HEK293T (cell line): ENCODE data around the gene FCGBP.

Experiments used
- CTCF ChIA-PET: fragments of 350-600 bp; formaldehyde crosslinking; extraction: SDS; loops from one replicate; lab custom pipeline; 2021; ENCODE audit warnings: antibody characterized with exemption, inconsistent platforms; lab: Yijun Ruan, JAX
- POLR2A ChIA-PET: fragments of 350-600 bp; formaldehyde crosslinking; extraction: SDS; loops from one replicate; lab custom pipeline; 2020; ENCODE audit warnings: antibody characterized with exemption, inconsistent platforms; lab: Yijun Ruan, JAX
- DNase-seq: peaks from one replicate; pipeline ENCODE4 v3.0.0; 2012; ENCODE audit warnings: mixed read lengths; ENCODE audit errors: extremely low spot score
- ARNT ChIP-seq: fragments of 450-650 bp; IDR thresholded peaks from 2 replicates; pipeline ENCODE4 v1.6.1; 2017; ENCODE audit warnings: mild to moderate bottlenecking
- BHLHE40 ChIP-seq: fragments of 450-650 bp; IDR thresholded peaks from 2 replicates; pipeline ENCODE4 v1.6.1; 2016; ENCODE audit warnings: mild to moderate bottlenecking, moderate library complexity, borderline replicate concordance
- CTBP1 ChIP-seq: fragments of 450-650 bp; IDR thresholded peaks from 2 replicates; pipeline ENCODE4 v1.6.1; 2016; ENCODE audit warnings: borderline replicate concordance
- ELF4 ChIP-seq: fragments of 450-650 bp; IDR thresholded peaks from 2 replicates; pipeline ENCODE4 v1.6.1; 2017; ENCODE audit warnings: antibody characterized with exemption
- FOXA1 ChIP-seq: fragments of 450-650 bp; IDR thresholded peaks from 2 replicates; pipeline ENCODE4 v1.6.1; 2016; ENCODE audit warnings: mild to moderate bottlenecking
- FOXK2 ChIP-seq: fragments of 450-650 bp; IDR thresholded peaks from 2 replicates; pipeline ENCODE4 v1.6.1; 2016; ENCODE audit warnings: mild to moderate bottlenecking
- FOXM1 ChIP-seq: fragments of 450-650 bp; IDR thresholded peaks from 2 replicates; pipeline ENCODE4 v1.6.1; 2017; ENCODE audit warnings: mild to moderate bottlenecking, borderline replicate concordance
- HDGF ChIP-seq: fragments of 450-650 bp; IDR thresholded peaks from 2 replicates; pipeline ENCODE4 v1.6.1; 2017; ENCODE audit warnings: antibody characterized with exemption, borderline replicate concordance
- L3MBTL2 ChIP-seq: fragments of 450-650 bp; conservative IDR thresholded peaks from 2 replicates; pipeline ENCODE4 v1.6.1; 2016; ENCODE audit warnings: mild to moderate bottlenecking
- LEF1 ChIP-seq: fragments of 450-650 bp; IDR thresholded peaks from 2 replicates; pipeline ENCODE4 v1.6.1; 2017; ENCODE audit warnings: mild to moderate bottlenecking, borderline replicate concordance
- NFRKB ChIP-seq: fragments of 450-650 bp; IDR thresholded peaks from 2 replicates; pipeline ENCODE4 v1.6.1; 2016; ENCODE audit warnings: mild to moderate bottlenecking, moderate library complexity
- SP1 ChIP-seq: fragments of 450-650 bp; IDR thresholded peaks from 2 replicates; pipeline ENCODE4 v1.6.1; 2017
- SUZ12 ChIP-seq: fragments of 450-650 bp; IDR thresholded peaks from 2 replicates; pipeline ENCODE4 v1.6.1; 2016; ENCODE audit warnings: mild to moderate bottlenecking
- TARDBP ChIP-seq: fragments of 450-650 bp; IDR thresholded peaks from 2 replicates; pipeline ENCODE4 v1.6.1; 2016
- ZNF384 ChIP-seq: fragments of 450-650 bp; IDR thresholded peaks from 2 replicates; pipeline ENCODE4 v1.6.1; 2016
- TF ChIP-seq, protein P1 (sequence below): fragments of 450-650 bp; IDR thresholded peaks from 2 replicates; pipeline ENCODE4 v1.6.1; 2016

Gene FCGBP

DNA sequence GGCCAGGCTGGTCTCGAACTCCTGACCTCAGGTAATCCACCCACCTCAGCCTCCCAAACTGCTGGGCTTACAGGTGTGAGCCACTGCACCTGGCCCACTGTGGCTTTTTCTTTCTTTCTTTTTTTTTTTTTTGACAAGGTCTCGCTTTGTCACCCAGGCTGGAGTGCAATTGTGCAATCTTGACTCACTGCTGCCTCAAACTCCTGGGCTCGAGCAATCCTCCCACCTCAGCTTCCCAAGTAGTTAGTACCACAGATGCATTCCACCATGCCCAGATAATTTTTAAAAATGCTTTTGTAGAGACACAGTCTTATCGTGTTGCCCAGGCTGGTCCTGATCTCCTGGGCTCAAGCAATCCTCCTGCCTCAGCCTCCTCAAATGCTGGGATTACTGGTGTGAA, 12.1 kb upstream of the FCGBP start:
- DNase-seq, result no peak
- POLR2A ChIA-PET, result interaction anchor here (1.6 kb wide), 1 partner anchor 24 kb away, joined by 4 read pairs; no protein-coding TSS in a partner anchor
- CTCF ChIA-PET, result no interaction called here

DNA sequence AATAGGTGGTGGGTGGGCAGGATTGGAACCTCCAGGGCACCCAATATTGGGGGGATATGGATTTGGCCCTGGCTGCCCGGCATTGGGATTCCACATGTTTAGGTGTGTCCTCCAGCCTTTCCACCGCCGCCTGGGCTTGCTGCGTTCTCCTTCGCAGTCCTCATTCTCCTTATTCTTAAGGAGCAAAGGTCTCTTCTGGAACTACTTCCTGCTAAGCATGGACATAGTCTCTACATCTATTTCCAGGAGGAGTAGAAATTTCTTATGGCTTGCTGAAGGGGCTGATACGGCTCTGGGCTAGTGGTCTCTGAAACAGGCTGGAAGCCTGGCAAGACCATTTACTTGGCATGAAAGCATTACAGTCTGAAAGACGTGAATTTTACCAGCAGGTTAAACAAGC, 9.2 kb upstream of the FCGBP start:
- ChIA-PET POLR2A (no interaction called here), CTCF (no interaction called here)
- DNase-seq, result no peak
- TF ChIP-seq CTBP1 (no peak), HDGF (no peak), ARNT (no peak), SP1 (no peak), TARDBP (no peak), ELF4 (no peak), BHLHE40 (no peak), FOXA1 (no peak), SUZ12 (no peak), FOXK2 (no peak), NFRKB (no peak), FOXM1 (no peak)

More for the DNA sequence above, 12.1 kb upstream of the FCGBP start:
- no peak for TF ChIP-seq FOXA1
- TF ChIP-seq ARNT, result no peak
- TF ChIP-seq, protein P1, sequence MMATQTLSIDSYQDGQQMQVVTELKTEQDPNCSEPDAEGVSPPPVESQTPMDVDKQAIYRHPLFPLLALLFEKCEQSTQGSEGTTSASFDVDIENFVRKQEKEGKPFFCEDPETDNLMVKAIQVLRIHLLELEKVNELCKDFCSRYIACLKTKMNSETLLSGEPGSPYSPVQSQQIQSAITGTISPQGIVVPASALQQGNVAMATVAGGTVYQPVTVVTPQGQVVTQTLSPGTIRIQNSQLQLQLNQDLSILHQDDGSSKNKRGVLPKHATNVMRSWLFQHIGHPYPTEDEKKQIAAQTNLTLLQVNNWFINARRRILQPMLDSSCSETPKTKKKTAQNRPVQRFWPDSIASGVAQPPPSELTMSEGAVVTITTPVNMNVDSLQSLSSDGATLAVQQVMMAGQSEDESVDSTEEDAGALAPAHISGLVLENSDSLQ, result no peak
- no peak for TF ChIP-seq LEF1
- no peak for TF ChIP-seq ELF4
- TF ChIP-seq SUZ12, result no peak
- TF ChIP-seq SP1, result no peak
- TF ChIP-seq L3MBTL2, result no peak
- no peak for TF ChIP-seq ZNF384
- no peak for TF ChIP-seq FOXM1
- TF ChIP-seq CTBP1, result no peak
- TF ChIP-seq HDGF, result no peak
- no peak for TF ChIP-seq TARDBP
- no peak for TF ChIP-seq NFRKB
- TF ChIP-seq FOXK2, result no peak
- no peak for TF ChIP-seq BHLHE40

DNA sequence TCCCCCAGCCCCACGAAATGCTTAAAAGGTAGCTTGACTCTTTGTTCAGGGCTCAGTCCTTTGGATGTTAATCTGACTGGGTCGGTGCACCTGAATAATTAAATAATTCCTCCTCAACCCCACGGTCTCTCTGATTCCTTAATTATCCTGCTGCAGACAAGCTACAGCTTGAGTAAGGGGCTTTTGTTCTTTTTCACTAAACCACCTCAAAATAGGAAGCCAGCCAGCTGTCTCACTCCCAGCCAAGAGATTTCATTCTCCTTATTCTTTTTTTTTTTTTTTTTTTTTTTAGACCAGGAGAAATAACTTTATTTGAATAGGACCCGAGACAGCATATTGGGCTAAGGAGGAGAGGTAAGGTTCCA, 7.9 kb upstream of the FCGBP start:
- DNase-seq, result no peak
- ChIA-PET POLR2A (no interaction called here), CTCF (interaction anchor here (1.1 kb wide), 1 partner anchor 12 kb away, joined by 5 read pairs; no protein-coding TSS in a partner anchor)
- TF ChIP-seq BHLHE40, result no peak
- TF ChIP-seq FOXK2, result no peak
- peak; percentile 80 for TF ChIP-seq ZNF384
- TF ChIP-seq SP1, result no peak
- TF ChIP-seq CTBP1, result no peak
- TF ChIP-seq ELF4, result no peak
- TF ChIP-seq LEF1, result no peak

DNA sequence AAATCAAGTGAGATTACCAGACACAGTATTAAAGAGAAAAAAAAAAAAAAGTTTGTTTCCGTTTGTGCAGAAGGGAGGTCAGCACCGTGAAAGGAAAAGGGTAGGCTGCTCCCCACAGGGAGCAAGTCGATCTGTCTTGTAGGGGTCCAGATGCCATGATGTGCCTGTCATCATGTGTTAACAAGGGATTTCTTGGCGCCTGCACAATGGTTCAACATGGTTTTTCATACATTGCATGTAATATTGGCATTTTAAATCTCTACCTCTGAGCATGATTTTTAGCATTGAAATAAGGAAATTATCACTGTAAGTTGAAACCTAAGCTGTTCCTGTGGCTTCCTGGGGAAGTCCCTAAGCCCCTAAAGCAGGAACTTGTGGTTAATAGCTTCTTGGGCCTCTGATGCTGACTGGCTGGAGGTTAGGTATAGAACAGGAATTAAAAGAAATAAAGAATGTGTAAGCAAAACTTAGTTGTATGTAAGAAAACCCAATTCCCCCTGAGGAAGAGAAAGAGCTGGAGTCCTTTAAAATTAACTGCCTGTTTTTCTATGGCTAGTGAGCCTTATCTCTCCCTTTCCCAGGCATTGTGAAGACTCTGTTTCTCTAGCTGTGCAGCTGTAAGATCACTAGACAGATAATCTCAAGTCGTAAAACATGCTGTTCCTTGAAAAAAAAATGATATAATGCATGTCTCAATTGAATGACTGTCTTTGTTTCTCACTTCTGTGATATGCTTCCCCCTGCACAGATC, 7.4 kb upstream of the FCGBP start:
- ChIA-PET POLR2A (no interaction called here), CTCF (interaction anchor here (1.1 kb wide), 1 partner anchor 11 kb away, joined by 5 read pairs; no protein-coding TSS in a partner anchor)
- TF ChIP-seq FOXA1, result no peak
- no peak for TF ChIP-seq BHLHE40
- TF ChIP-seq, protein P1, result no peak
- TF ChIP-seq FOXK2, result no peak
- TF ChIP-seq LEF1, result no peak
- no peak for TF ChIP-seq ELF4
- DNase-seq, result no peak

DNA sequence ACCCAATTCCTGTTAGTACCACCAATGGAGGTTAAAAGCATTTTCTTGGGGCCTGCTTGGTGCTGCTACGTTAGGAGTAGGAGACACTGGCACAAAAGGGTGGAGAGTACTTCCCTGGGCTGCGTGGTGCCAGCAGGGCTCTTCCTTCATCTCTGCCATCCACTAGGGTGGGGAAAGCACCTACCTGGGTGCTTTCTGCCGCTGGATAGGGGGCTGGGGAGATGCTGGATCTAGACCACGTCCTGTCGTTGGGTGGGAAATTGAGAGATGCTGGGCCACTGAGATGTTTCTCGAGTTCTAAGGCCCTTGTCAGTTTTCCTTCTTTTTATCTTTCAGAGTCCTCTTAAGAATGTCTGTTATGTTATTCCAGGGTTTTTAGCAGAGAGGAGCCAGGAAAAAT, 6.7 kb upstream of the FCGBP start:
- no peak for DNase-seq
- ChIA-PET CTCF (interaction anchor here (1.1 kb wide), 1 partner anchor 10 kb away, joined by 5 read pairs; no protein-coding TSS in a partner anchor), POLR2A (no interaction called here)
- TF ChIP-seq FOXM1 (no peak), LEF1 (no peak), CTBP1 (no peak), ZNF384 (no peak)

DNA sequence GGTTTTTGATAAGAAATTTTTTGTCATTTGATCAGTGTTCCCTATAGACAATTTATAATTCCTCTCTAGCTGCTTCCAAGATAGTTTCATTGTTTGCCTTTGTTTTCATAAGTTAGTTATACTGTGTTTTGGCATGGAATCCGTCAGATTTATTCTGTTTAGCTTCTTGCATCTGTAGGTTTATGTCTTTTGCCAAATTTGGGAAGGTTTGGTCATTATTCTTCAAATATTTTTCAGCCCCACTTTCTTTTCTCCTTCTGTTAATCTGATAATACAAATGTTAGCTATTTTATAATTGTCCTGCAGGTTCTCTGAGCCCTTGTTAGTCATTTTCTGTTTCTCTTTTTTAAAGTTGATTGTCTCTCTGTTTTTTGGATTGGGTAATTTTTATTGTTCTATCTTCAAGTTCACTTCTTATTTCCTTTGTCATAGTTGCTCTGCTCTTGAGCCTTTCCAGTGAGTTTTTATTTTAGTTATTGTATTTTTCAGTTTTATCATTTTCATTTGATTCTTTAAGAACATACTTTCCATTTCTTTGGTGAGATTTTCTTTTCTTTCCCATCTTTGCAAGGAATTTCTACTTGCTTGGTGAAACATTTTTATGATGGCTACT, 5.9 kb upstream of the FCGBP start:
- DNase-seq, result no peak
- POLR2A ChIA-PET, result no interaction called here
- CTCF ChIA-PET, result no interaction called here
- TF ChIP-seq FOXK2 (no peak), CTBP1 (no peak), L3MBTL2 (no peak), FOXM1 (no peak), HDGF (no peak)

DNA sequence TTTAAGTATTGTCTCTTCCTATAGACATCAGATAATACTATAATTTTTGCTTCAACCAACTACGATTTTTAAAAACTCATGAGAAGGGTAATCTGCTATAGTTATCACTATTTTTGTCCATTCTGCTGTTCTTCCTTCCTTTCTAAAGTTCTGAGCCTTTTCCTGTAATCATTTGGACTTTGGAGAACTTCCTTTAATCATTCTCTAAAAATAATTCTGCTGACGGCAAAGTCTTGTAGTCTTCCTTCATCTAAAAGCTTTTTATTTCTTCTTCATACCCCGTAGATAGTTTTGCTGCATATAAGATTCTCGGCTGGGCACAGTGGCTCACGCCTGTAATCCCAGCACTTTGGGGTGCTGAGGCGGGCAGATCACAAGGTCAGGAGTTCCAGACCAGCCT, 5.1 kb upstream of the FCGBP start:
- ChIA-PET CTCF (no interaction called here), POLR2A (no interaction called here)
- no peak for DNase-seq
- TF ChIP-seq FOXM1 (no peak), ARNT (no peak), ZNF384 (no peak), SP1 (no peak), FOXK2 (no peak), NFRKB (no peak), L3MBTL2 (no peak), FOXA1 (no peak), BHLHE40 (no peak), TARDBP (no peak), ELF4 (no peak), SUZ12 (no peak), LEF1 (no peak), CTBP1 (no peak), HDGF (no peak)
- TF ChIP-seq, protein P1, result no peak
